ENCODE results near the gene C10orf53.

GRCh38 chr10:49657606-49658005, 21.8 kb upstream of the C10orf53 start:
- TF ChIP-seq POLR2AphosphoS5 (IDR thresholded peaks at IDR 0.05; ENCODE audit: low read depth, low read length) = no peak
- TF ChIP-seq EP300 (IDR thresholded peaks at IDR 0.05; ENCODE audit: borderline replicate concordance in 1 of 2, low read depth in 2 of 2, low read length in 2 of 2) = no peak
